CD14-positive monocyte (primary cell): ENCODE measurements around the gene IRX4. TPM values are rescaled to one million over a fixed set of nuclear protein-coding genes. Genes with fewer than 3 reads are reported as not detected.

Source experiments
- DNase-seq, 3 donors: peaks; one replicate each; pipeline ENCODE4 v3.0.0-alpha.2; 2011 to 2022
- H2AFZ ChIP-seq: 2 replicates; pipeline ENCODE4 v1.6.0; 2012; ENCODE audit warnings: mild to moderate bottlenecking, low read depth, low read length, inconsistent platforms; ENCODE audit not compliant: insufficient read depth, poor library complexity, severe bottlenecking
- H3K27ac ChIP-seq, 2 donors: 1 replicate in 1 of 2; 2 replicates in 1 of 2; pipeline ENCODE4 v1.5.1; 2012 to 2013; ENCODE audit warnings: low read length in 2 of 2, control low read depth in 1 of 2, inconsistent platforms in 1 of 2, low read depth in 1 of 2, mild to moderate bottlenecking in 1 of 2
- H3K27me3 ChIP-seq, 2 donors: one replicate each; pipeline versions ENCODE4 v1.6.0 to v1.6.1; 2011 to 2013; ENCODE audit warnings: low read length in 2 of 2; ENCODE audit not compliant: control insufficient read depth in 2 of 2, insufficient read depth in 2 of 2
- H3K36me3 ChIP-seq, 2 donors: replicated peaks in 1 of 2; 1 replicate in 1 of 2; 2 replicates in 1 of 2; pipeline versions ENCODE4 v1.5.1 to v1.6.1; 2012 to 2013; ENCODE audit warnings: low read length in 2 of 2, control low read depth in 1 of 2, inconsistent platforms in 1 of 2, mild to moderate bottlenecking in 1 of 2; ENCODE audit not compliant: insufficient read depth in 2 of 2, control insufficient read depth in 1 of 2
- H3K4me1 ChIP-seq, 2 donors: 1 replicate in 1 of 2; 2 replicates in 1 of 2; pipeline versions ENCODE4 v1.5.1 to v1.6.1; 2012 to 2013; ENCODE audit warnings: low read length in 2 of 2, control low read depth in 1 of 2, inconsistent platforms in 1 of 2, mild to moderate bottlenecking in 1 of 2, moderate library complexity in 1 of 2; ENCODE audit not compliant: insufficient read depth in 2 of 2, control insufficient read depth in 1 of 2
- H3K4me2 ChIP-seq: replicated peaks from 2 replicates; pipeline ENCODE3; 2012; ENCODE audit warnings: low read length, moderate library complexity, mild to moderate bottlenecking; ENCODE audit not compliant: poor library complexity, severe bottlenecking; ENCODE audit errors: extremely low read depth
- H3K4me3 ChIP-seq, 3 experiments: fragments of 200-600 bp in 1 of 3; sonication (generic) in 1 of 3; replicated peaks in 1 of 3; 1 replicate in 2 of 3; 2 replicates in 1 of 3; pipeline ENCODE4 v1.5.1; 2011 to 2013; ENCODE audit warnings: low read length in 3 of 3, mild to moderate bottlenecking in 3 of 3, control low read depth in 2 of 3, low read depth in 2 of 3, inconsistent platforms in 1 of 3, moderate library complexity in 1 of 3
- H3K79me2 ChIP-seq: 2 replicates; pipeline ENCODE4 v1.6.0; 2012; ENCODE audit warnings: mild to moderate bottlenecking, control low read depth, inconsistent platforms, low read length, moderate library complexity; ENCODE audit not compliant: insufficient read depth
- H3K9ac ChIP-seq: 2 replicates; pipeline ENCODE4 v1.6.0; 2017; ENCODE audit warnings: low read length, mild to moderate bottlenecking; ENCODE audit not compliant: insufficient read depth, poor library complexity, severe bottlenecking
- H3K9me3 ChIP-seq, 2 donors: replicated peaks in 1 of 2; 1 replicate in 1 of 2; 2 replicates in 1 of 2; pipeline versions ENCODE4 v1.5.1 to v1.6.1; 2012 to 2013; ENCODE audit warnings: low read length in 2 of 2, control low read depth in 1 of 2; ENCODE audit not compliant: control insufficient read depth in 1 of 2, insufficient read depth in 1 of 2
- H4K20me1 ChIP-seq: 2 replicates; pipeline ENCODE4 v1.6.0; 2012; ENCODE audit warnings: mild to moderate bottlenecking, low read length, control low read depth, moderate library complexity; ENCODE audit not compliant: insufficient read depth
- H3K27ac Mint-ChIP-seq, 7 donors: one replicate each; pipeline ENCODE4 v1.8.0; 2020; ENCODE audit warnings: mild to moderate bottlenecking in 7 of 7, mixed read lengths in 7 of 7, moderate library complexity in 6 of 7, inconsistent platforms in 2 of 7
- H3K27me3 Mint-ChIP-seq, 3 donors: one replicate each; pipeline ENCODE4 v1.8.0; 2021 to 2022; ENCODE audit warnings: low read depth in 3 of 3, mild to moderate bottlenecking in 3 of 3, mixed read lengths in 3 of 3, moderate library complexity in 3 of 3, inconsistent platforms in 1 of 3
- H3K36me3 Mint-ChIP-seq, 2 donors: one replicate each; pipeline ENCODE4 v1.8.0; 2020; ENCODE audit warnings: mixed read lengths in 2 of 2, inconsistent platforms in 1 of 2, mild to moderate bottlenecking in 1 of 2
- H3K4me1 Mint-ChIP-seq: one replicate; pipeline ENCODE4 v1.8.0; 2020; ENCODE audit warnings: mild to moderate bottlenecking, mixed read lengths
- H3K4me3 Mint-ChIP-seq, 2 donors: one replicate each; pipeline ENCODE4 v1.8.0; 2020; ENCODE audit warnings: mild to moderate bottlenecking in 2 of 2, mixed read lengths in 2 of 2, moderate library complexity in 1 of 2
- H3K9me3 Mint-ChIP-seq, 7 donors: one replicate each; pipeline ENCODE4 v1.8.0; 2020 to 2022; ENCODE audit warnings: mixed read lengths in 7 of 7, mild to moderate bottlenecking in 6 of 7, moderate library complexity in 6 of 7, inconsistent platforms in 2 of 7
- CTCF ChIP-seq: fragments of 200-600 bp; IDR thresholded peaks from one replicate; pipeline ENCODE4 v1.8.0; 2022; ENCODE audit warnings: antibody characterized with exemption, mild to moderate bottlenecking
- WGBS: methylation state at CpG from one replicate; pipeline ENCODE4 v1.1.5; 2013; ENCODE audit warnings: missing lambda C conversion rate; ENCODE audit not compliant: insufficient coverage; 5-methylcytosine and 5-hydroxymethylcytosine counted together
- intact Hi-C, 2 donors: fragments of 100-400 bp; cut with micrococcal nuclease; formaldehyde crosslinking; loops; one replicate each; pipeline versions ENCODE4 v1.15.0 to v1.15.1; 2023
- polyA plus RNA-seq, 3 donors: library from polyadenylated mRNA; depleted of rRNA in 1 of 3; unstranded in 2 of 3; stranded (reverse) in 1 of 3; fragments of 300-500 nt in 2 of 3; fragments of >200 nt in 1 of 3; fragmentation: Illumina TruSeq in 2 of 3; gene quantifications; 1 replicate in 2 of 3; 2 replicates in 1 of 3; pipeline ENCODE4 v1.2.3, GENCODE V29; 2012 to 2021

Gene IRX4
- polyA plus RNA-seq, 3 donors = not detected

DNA sequence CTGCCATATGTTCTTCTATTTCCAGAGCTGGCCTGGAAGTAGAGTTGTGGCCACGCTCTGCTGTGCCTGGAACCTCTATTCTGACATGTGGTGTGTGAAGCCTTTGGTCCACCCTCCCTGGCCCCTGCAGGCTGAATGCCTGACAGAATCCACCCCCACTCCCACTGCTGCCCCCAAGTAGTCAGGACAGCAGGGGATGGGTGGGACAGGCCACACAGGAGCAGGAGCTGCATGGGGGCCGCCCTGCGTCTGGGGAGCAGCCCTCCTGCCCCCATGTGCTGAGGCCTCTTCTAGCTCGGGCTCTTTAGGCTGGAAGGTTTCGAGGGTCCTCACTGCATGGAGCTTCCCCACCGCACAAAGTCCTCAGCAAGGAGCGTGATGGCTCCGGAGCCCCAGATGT lies 32.6 kb upstream of the IRX4 start:
- Histone ChIP-seq H3K36me3 (no peaks in the 10 kb centered on the region), H3K9me3 (no peaks in the 10 kb centered on the region), H3K4me1 (no peaks in the 10 kb centered on the region), H3K27me3 (no peaks in the 10 kb centered on the region), H2AFZ (no peak overlapping the region), H3K27ac (no peak overlapping the region), H3K9ac (no peak overlapping the region), H3K4me3 (no peak overlapping the region), H3K4me2 (no peak overlapping the region), H4K20me1 (no peaks in the 10 kb centered on the region), H3K79me2 (no peaks in the 10 kb centered on the region)
- Mint-ChIP-seq H3K9me3 (peaks cover 0 to 13% (median 7%) of the 10 kb centered on the region in 7 donors), H3K4me1 (no peaks in the 10 kb centered on the region), H3K4me3 (no peak overlapping the region), H3K36me3 (no peaks in the 10 kb centered on the region), H3K27ac (no peak overlapping the region), H3K27me3 (peaks cover 0 to 4% (median 2%) of the 10 kb centered on the region in 3 donors)
- 91% methylated on average over 4 of the region's 8 CpGs for WGBS
- no peak for DNase-seq
- TF ChIP-seq CTCF = no peak
- intact Hi-C loops = no loop called here

DNA sequence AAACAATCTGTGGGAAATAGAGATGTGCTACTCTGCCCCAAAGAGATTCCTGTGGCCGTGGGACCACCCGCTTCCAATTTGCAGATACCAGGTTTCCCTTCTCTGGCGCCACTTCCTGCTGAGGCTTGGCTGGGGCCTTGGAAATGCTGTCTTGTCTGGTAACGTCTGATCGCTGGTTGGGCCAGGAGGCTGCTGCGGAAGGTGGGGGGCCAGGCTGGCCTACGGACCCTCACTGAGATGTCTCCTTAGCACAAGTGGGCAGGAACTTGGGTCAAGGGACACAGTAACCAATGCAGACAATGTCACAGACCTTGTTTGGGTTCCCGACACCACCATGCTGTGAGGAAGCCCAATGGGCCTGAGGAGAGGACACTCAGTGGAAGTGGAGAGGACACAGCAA lies 31.7 kb upstream of the IRX4 start:
- Histone ChIP-seq H3K27me3 (no peaks in the 10 kb centered on the region), H3K79me2 (no peaks in the 10 kb centered on the region), H3K9me3 (no peaks in the 10 kb centered on the region), H3K4me1 (no peaks in the 10 kb centered on the region), H2AFZ (no peak overlapping the region), H3K4me3 (no peak overlapping the region), H4K20me1 (no peaks in the 10 kb centered on the region), H3K4me2 (no peak overlapping the region), H3K27ac (no peak overlapping the region), H3K9ac (no peak overlapping the region), H3K36me3 (no peaks in the 10 kb centered on the region)
- no peak for TF ChIP-seq CTCF
- intact Hi-C loops = no loop called here
- no peak for DNase-seq
- peaks cover 0 to 3% (median 2%) of the 10 kb centered on the region in 3 donors for H3K27me3 Mint-ChIP-seq
- 89% methylated on average over 7 of the region's 8 CpGs for WGBS
- no peaks in the 10 kb centered on the region for H3K36me3 Mint-ChIP-seq
- H3K27ac Mint-ChIP-seq = no peak overlapping the region
- no peaks in the 10 kb centered on the region for H3K4me1 Mint-ChIP-seq
- H3K4me3 Mint-ChIP-seq = no peak overlapping the region
- H3K9me3 Mint-ChIP-seq = peaks cover 0 to 13% (median 7%) of the 10 kb centered on the region in 7 donors
